ENCODE data around the gene IRAK4.

GRCh38 chr12:43824207-43824775, 65.5 kb downstream of the IRAK4 start:
- TF ChIP-seq CTCF (optimal IDR thresholded peaks at IDR 0.05 in 1 of 3, IDR thresholded peaks at IDR 0.05 in 1 of 3, conservative IDR thresholded peaks at IDR 0.05 in 1 of 3; ENCODE audit: extremely low read depth in 1 of 3, insufficient read depth in 2 of 3, low read length in 3 of 3) (no peak), EZH2 (IDR thresholded peaks at IDR 0.05; ENCODE audit: low read length) (no peak)
